Fibroblast of the aortic adventitia (primary cell): ENCODE data around the gene ACE2. TPM values are rescaled to one million over a fixed set of nuclear protein-coding genes. Genes with fewer than 3 reads are reported as not detected.

Experiments
- DNase-seq: peaks from one replicate; pipeline ENCODE4 v3.0.0-alpha.2; 2010; ENCODE audit warnings: low read depth
- H3K4me3 ChIP-seq: 2 replicates; pipeline ENCODE4 v1.5.1; 2011; ENCODE audit warnings: low read depth, mild to moderate bottlenecking, control low read depth, low read length, moderate library complexity
- CTCF ChIP-seq: IDR thresholded peaks from 2 replicates; pipeline ENCODE4 v1.5.1; 2011; ENCODE audit warnings: mild to moderate bottlenecking, low read length, control low read depth, inconsistent platforms; ENCODE audit not compliant: insufficient read depth
- total RNA-seq: library from RNA; depleted of rRNA; stranded (reverse); fragments of >200 nt; gene quantifications from 2 replicates; pipeline ENCODE4 v1.2.3, GENCODE V29; 2012; ENCODE audit warnings: low replicate concordance

Gene ACE2
- total RNA-seq, 1 donor: 0.09 TPM

- no peak for TF ChIP-seq CTCF
- DNase-seq: peak; percentile 93
Observed at GRCh38 chrX:15579778-15580747, 20.7 kb downstream of the ACE2 start.

GRCh38 chrX:15576019-15576418 lies 24.7 kb downstream of the ACE2 start:
- TF ChIP-seq CTCF: no peak
- no peak overlapping the region for H3K4me3 ChIP-seq
- DNase-seq: peak; percentile 22

More at GRCh38 chrX:15579778-15580747, 20.7 kb downstream of the ACE2 start:
- no peak overlapping the region for H3K4me3 ChIP-seq

DNA sequence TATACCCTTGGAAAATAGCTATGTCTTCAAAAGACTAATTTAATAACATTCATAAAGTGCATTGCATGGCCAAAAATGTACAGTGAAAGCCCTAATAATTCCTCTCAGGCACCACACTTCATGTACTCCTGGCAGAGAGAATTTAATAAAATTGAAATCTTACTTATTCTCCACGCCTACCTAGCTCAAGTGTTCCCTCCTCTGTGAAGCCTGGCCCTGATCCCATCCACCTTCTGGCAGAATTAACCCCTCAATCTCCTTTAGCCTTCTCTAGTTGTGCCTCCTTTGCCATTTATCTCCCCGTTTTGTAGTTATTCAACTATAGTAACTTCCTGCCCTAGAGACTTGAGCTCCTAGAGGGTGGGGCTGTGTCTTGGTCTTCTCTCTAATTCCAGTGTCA lies 26.7 kb downstream of the ACE2 start:
- H3K4me3 ChIP-seq: no peak overlapping the region
- no peak for TF ChIP-seq CTCF
- no peak for DNase-seq

DNA sequence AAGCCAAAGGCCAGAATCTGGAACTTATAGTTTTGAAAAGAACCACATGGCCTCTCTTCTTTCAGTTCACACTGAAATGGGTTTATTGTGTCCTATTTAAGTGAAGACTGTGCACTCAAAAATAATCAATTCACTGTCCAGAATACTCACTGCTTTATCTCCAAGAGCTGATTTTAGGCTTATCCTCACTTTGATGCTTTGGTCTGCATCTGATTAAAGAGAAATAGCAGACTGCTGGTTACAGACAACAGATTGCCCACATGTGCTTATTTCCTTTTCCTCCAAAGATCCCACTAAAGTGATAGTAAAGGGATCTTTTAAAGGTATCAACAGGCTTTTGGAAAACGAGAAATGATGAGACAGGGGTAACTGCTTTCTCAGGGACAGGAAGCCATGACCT lies 30.6 kb downstream of the ACE2 start:
- no peak for DNase-seq
- H3K4me3 ChIP-seq: no peak overlapping the region
- no peak for TF ChIP-seq CTCF

GRCh38 chrX:15567886-15568616 lies 32.7 kb downstream of the ACE2 start:
- peak; percentile 73 for TF ChIP-seq CTCF
- no peak overlapping the region for H3K4me3 ChIP-seq
- DNase-seq: peak; percentile 60

DNA sequence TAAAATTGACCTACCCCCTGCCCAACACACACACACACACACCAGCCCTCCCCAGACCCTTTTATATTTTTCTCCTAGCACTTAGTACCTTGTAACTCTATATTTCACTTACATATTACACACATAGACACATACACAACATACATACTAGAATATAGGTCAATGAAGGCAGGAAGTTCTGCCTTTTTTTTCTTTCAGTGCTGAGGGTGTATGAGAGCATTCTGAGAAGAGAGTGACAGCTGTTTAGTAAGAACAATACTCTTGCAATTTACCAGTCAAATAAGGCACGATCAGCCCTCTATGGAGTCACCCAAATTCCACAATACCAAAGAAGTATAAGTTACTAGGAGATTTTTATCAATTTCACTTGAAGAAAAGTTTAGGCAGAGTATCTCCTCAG lies 33.5 kb downstream of the ACE2 start:
- no peak for DNase-seq
- no peak for TF ChIP-seq CTCF
- no peak overlapping the region for H3K4me3 ChIP-seq
